Measurements from ENCODE around the gene GNA14. TPM values are rescaled to one million over a fixed set of nuclear protein-coding genes. Genes with fewer than 3 reads are reported as not detected.

GNA14 gene
- total and polyA plus RNA-seq, 12 donors, result 0.75 to 4.8 (median 1.7) TPM

- ATAC-seq (no peak), DNase-seq (no peak)
- TF ChIP-seq CTCF (IDR thresholded peaks at IDR 0.05), result no peak
- H3K9me3 ChIP-seq, result peaks cover 0 to 2% (median 0%) of the 10 kb centered on the region in 11 donors
- no peaks in the 10 kb centered on the region for H3K27me3 ChIP-seq
- peaks cover 0 to 8% (median 0%) of the 10 kb centered on the region in 9 donors for H3K4me1 ChIP-seq
- no peak overlapping the region for H3K4me3 ChIP-seq
- no peak overlapping the region for H3K27ac ChIP-seq
- no peaks in the 10 kb centered on the region for H3K36me3 ChIP-seq
- WGBS, 2 donors, result 86 to 92% methylated on average over 4 of the region's 4 CpGs
- intact Hi-C loops (cut with DNase I), result no loop called here
Observed at GRCh38 chr9:77677397-77677796, 29.3 kb upstream of the GNA14 start.

- H3K4me1 ChIP-seq, result peaks cover 0 to 6% (median 0%) of the 10 kb centered on the region in 9 donors
- no peaks in the 10 kb centered on the region for H3K27me3 ChIP-seq
- no peaks in the 10 kb centered on the region for H3K36me3 ChIP-seq
- intact Hi-C loops (cut with DNase I), result no loop called here
- TF ChIP-seq CTCF (IDR thresholded peaks at IDR 0.05), result no peak
- H3K9me3 ChIP-seq, result peaks cover 0 to 2% (median 0%) of the 10 kb centered on the region in 11 donors
- DNase-seq, result no peak
- 76 to 78% methylated on average over 10 of the region's 10 CpGs for WGBS, 2 donors
- peak overlapping the region in 6 of 10 donors; percentile 23 to 73 (median 60) for H3K27ac ChIP-seq
- no peak overlapping the region for H3K4me3 ChIP-seq
- ATAC-seq, result peak in 7 of 8 donors; percentile 41 to 77 (median 69)
Observed at GRCh38 chr9:77673941-77674791, 26.0 kb upstream of the GNA14 start.

- H3K36me3 ChIP-seq, result no peaks in the 10 kb centered on the region
- H3K27ac ChIP-seq, result no peak overlapping the region
- H3K4me1 ChIP-seq, result peaks cover 0 to 3% (median 0%) of the 10 kb centered on the region in 9 donors
- H3K4me3 ChIP-seq, result no peak overlapping the region
- TF ChIP-seq CTCF (IDR thresholded peaks at IDR 0.05), result no peak
- ATAC-seq (no peak), DNase-seq (no peak)
- 68 to 70% methylated on average over 4 of the region's 4 CpGs for WGBS, 2 donors
- H3K9me3 ChIP-seq, result peaks cover 0 to 4% (median 0%) of the 10 kb centered on the region in 11 donors
- intact Hi-C loops (cut with DNase I), result no loop called here
- no peaks in the 10 kb centered on the region for H3K27me3 ChIP-seq
Observed at GRCh38 chr9:77672183-77672582, 24.1 kb upstream of the GNA14 start.

GRCh38 chr9:77667151-77667550 is 19.0 kb upstream of the GNA14 start:
- Histone ChIP-seq H3K4me3 (no peak overlapping the region), H3K9me3 (peaks cover 0 to 4% (median 0%) of the 10 kb centered on the region in 11 donors), H3K27ac (no peak overlapping the region), H3K4me1 (peaks cover 0 to 14% (median 3%) of the 10 kb centered on the region in 9 donors), H3K36me3 (no peaks in the 10 kb centered on the region), H3K27me3 (no peaks in the 10 kb centered on the region)
- 97 to 98% methylated on average over 1 of the region's 1 CpG for WGBS, 2 donors
- ATAC-seq, result no peak
- intact Hi-C loops (cut with DNase I), result loop anchor here in 1 of 10 donors (5.0 kb wide), 1 partner anchor 1095 kb away; no protein-coding TSS in a partner anchor
- no peak for DNase-seq
- no peak for TF ChIP-seq CTCF (IDR thresholded peaks at IDR 0.05)
